ENCODE results near the gene CAPZB.

CAPZB gene

DNA sequence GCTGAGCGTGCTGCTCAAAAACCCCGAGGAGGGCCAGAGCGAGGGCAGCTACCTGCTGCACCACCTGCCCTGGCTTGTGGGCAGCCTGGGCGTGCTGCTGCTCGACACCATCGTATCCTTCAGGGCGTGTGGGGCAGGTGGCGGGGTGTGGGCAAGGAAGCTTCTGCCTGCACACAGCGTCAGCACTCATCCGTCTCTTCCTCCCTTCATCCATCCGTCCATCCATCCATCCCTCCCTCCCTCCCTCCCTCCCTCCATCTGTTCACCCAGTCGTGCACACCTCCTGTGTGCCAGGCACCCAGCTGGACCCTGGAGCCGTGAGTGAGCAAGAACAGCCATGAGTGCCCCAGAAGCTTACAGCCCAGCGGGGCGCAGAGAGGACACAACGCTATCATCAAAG is 158.0 kb downstream of the CAPZB start:
- DNase-seq, result no peak

DNA sequence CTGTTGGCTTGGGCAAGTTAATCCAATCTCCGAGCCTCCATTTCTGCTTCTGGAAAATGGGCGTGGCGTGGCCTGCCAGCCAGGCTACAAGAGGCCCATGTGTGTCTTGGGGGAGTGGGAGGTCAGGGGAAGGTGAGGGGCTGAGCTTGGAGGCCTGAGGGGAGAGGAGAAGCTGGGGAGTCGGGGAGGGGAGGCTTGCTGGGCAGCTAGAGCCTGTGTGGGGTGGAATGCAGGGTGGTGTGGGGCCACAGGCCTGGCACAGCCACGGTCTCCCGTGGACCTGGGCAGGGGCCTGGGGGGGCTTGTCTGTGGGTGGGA is 158.6 kb downstream of the CAPZB start:
- DNase-seq, result no peak

DNA sequence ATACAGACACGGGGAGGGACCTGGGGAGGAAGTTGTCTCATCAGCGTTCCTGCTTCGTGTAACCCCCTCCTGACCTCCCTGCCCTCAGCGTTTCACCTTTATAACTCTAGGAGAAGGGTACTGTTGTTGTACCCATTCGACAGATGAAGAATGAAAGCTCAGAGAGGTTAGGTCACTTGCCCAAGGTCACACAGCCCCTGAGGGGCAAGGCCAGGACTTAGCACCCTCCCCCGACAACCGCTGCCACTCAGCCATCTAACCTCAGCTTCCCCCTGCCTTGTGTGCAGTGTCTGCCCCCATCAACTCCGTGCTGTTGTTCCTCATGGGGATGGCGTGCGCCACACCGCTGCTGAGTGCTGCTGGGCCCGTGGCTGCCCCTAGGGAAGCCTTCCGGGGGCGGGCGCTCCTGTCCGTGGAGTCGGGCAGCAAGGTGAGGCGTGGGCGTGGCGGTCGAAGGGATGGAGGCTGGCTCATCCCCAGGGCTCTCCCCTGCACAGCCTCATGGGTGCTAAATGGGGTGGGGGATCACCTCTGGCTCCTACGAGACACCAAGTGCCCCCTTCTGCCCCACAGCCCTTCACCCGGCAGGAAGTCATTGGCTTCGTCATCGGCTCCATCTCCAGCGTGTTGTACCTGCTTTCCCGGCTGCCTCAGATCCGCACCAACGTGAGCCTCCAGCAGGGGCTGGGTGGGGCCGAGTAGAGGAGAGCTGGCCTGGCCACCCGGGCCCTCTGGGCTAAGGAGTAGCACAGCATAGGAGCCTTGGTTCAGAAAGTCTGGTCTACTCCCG is 159.2 kb downstream of the CAPZB start:
- no peak for DNase-seq

DNA sequence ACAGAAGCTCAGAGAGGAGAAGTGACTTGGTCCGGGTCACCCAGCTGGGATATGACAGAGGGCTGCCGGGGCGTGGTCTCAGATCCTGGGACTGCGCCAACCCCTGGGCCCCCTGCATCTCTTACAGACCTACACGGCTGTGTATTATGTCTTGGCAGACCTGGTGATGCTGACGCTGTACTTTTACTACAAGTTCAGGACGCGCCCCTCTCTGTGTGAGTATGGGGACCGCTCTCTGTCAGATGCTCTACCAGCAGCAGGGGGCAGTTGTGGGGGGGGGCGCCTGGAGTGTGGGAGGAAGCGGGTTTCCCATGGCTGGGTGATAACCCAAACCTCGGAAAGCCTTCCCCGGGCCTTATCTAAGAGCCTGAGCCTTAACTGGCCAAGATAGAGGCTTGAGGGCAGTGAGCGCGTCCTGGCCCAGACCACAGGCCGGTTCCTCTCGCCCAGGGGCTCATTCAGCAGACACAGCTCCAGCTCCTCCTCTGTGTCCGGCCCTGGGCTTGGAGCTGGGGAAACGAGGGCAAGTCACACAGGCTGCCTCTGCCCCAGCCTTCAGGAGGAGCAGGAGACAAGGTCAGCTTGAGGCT is 159.9 kb downstream of the CAPZB start:
- DNase-seq, result no peak

DNA sequence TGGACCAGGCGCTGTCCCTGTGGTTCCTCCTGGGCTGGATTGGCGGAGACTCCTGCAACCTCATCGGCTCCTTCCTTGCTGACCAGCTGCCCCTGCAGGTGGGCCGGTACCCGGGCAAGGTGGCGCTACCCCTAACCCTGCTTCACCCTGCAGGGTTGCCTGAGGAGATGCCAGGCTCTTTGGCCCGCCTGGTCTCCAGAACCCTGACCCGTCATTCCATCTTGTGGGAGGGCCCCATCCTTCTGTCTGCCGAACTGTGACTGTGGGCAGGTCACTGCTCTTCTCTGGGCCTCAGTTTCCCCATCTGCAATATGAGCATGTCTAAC is 160.7 kb downstream of the CAPZB start:
- peak in 1 of 4 experiments; percentile 1 for DNase-seq

DNA sequence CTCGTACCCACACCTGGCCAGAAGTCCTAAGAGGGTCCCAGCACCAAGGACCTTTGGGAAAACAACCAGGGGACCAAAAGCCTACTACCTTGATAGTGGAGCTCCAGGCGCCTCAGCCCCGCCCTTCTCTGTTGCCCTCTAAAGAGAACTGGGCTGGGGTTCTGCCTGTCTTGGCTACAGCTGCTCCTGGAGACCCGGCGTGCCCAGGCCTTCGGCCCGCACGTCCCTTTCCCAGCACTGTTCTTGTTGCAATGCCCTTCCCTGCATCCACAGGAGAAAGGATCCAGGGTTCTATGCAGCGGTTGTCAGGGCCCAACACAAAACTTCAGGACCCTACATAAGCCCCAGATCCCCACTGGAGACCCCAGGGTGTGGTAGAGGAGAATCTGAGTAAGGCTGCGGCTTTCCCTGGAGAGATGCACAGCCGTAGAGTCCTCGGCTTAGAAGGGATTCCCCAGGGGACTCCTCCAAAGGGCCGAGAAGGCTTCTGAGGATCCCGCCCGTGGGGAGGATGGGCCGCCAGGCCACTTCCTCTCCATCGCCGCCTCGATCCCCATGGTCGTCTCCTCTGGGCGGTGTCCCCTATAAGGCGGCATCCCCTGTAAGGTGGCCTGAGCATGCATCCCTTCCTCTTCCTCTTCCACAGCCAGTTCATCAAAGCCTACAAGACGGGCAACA is 161.2 kb downstream of the CAPZB start:
- DNase-seq, result peak in 1 of 4 experiments; percentile 1

DNA sequence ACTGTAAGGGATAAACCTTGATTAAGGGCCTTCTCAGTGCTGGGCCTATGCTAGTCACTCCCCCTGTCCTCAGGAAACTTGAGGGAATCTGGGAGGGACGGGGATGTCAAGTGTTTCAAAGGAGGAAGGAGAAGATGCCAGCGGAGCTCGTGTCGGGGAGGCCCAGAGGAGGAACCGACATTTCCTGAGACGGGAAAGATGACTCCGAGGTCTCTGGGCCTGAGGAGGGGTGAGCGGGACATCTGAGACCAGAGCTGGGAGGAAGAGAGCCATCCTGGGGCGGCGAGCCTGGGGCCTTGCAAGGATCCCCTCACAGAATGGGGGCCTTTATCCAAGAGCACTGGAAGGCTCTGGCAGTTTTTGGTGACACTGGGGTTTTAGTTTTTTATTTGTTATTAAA is 162.9 kb downstream of the CAPZB start:
- DNase-seq, result peak in 3 of 4 experiments; percentile 58 to 61 (median 58)

DNA sequence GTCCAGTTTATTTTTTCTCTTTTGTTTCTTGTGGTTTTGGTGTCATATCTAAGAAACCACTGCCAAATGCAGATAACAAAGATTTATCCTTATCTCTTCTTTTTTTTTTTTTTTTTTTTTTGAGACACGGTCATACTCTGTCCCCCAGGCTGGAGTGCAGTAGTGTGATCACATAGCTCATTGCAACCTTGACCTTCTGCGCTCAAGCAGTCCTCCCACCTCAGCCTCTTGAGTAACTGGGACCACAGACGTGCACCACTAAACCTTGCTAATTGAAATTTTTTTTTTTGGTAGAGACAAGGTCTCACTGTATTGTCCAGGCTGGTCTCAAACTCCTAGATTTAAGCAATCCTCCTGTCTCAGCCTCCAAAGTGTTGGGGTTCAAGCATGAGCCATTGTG is 164.3 kb downstream of the CAPZB start:
- DNase-seq, result no peak

DNA sequence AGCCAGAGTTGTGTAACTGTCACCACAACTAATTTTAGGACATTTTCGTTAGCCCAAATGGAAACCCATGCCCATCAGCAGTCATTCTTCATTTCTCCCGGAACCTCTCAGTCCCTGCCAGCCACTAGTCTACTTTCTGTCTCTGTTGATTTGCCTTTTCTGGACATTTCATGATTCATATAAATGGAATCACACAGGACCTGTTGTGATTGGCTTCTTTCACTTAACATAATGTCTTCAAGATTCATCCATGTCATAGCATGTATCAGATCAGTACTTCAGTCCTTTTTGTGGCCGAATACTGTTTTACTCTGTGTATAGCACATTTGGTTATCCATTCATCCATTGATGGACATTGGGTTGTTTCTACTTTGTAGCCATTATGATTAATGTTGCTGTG is 166.1 kb downstream of the CAPZB start:
- no peak for DNase-seq

DNA sequence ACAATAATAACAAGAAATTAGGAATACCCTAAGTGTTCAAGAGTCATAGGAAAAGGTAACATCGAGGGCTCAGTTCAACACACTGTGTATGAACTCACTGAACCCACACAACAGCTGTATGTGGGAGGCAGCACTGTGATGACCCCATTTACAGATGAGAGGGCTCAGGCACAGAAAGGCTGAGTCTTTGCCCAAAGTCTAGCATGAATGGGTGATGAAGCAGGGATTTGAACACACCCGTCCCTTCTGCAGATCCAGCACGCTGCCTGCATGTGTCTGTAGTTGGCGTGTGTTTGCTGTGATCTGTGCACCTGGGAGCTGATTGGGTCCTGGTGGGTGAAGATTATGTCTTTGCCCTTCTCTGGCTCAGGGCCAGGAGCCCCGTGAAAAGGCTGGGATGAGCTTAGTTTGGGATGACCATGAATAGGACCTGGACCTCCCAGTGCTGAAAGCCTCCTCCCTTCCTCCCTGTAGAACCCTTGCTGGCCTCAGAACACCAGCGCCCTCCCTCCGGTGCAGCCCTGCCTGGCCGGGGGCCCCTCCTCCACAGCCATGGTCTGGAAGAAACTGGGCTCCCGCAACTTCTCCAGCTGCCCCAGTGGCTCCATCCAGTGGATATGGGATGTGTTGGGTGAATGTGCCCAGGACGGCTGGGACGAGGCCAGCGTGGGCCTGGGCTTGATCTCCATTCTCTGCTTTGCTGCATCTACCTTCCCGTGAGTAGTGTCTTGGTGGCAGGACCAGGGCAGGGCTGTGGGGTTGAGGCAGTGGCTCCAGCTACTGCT is 168.0 kb downstream of the CAPZB start:
- peak in 1 of 4 experiments; percentile 49 for DNase-seq

DNA sequence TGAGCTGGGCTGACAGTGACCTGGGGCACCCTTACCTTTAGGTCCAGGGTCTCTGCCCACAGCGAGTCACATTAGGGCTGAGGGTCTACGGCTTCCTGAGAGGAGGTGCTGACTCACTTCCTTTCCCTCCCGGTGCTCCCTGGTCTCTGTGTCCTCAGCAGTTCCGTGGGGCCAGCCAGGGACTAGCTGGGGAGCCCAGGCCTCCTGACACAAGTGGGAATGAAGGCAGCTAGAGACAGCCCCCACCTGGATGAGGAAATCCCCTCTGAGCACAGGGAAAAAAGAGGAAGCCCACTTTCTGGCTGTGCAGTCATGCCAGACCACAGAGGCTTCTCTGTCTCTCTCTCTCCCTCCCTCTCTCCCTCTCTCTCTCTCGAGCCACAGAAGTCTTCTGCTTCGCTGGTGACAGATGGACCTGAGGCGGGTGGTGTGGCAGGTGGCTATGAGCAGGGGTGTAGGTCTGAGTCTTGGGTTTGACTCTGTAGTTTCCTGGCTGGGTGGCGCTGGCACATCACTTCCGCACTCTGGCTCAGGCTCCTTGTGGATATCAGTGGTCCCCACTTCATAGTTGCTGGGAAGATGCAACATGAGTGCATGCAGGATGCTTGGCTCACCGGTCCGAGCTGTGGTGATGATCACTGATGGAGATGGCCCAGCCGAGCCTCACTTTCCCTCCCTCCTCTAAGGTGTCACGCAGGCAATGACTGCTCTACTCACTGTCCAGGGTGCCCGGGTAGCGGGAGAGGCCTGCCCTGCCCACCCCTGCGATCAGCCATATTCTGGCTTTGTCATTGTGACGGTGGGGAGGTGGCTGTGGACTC is 169.8 kb downstream of the CAPZB start:
- DNase-seq, result peak; percentile 65 to 82 (median 76)

DNA sequence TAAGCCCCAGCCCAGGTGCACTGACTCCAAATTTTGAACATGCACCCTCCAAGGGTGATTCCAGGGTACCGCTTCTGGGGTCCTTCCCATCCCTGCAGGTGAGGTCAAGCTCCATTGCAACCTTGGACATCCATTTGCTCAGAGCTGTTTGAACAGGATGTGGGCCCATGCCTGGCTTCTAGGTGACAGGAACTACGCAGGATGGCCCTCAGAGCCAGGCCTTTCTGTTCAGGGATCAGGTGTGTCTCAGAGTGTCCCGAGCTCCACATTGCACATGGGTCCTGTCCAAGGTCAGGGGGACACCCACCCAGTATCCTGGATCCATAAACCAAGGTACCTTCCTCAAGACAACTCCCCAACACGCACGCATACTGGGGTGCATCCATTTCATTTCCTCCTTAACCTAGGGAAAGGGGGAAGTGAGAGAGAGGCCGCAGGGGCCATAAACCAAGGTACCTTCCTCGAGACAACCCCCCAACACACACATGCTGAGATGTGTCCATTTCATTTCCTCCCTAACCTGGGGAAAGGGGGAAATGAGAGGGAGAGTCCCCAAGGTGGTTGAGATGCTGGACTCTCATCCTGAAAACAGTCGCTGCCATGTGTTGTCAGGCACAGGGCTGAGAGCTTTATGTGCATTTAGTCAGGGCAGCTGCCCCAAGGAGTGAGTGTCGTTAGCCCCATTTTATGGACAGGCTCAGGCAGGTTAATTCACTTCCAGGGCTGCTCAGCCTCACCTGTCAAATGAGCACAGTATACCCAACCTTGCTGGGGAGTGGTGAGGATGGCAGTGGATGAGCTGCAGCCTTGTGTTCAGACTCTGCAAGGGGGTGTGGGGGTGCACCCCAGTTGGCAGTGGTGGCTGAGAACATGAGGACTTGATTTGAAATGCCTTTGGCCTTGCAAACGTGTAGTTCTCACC is 171.1 kb downstream of the CAPZB start:
- DNase-seq, result no peak

DNA sequence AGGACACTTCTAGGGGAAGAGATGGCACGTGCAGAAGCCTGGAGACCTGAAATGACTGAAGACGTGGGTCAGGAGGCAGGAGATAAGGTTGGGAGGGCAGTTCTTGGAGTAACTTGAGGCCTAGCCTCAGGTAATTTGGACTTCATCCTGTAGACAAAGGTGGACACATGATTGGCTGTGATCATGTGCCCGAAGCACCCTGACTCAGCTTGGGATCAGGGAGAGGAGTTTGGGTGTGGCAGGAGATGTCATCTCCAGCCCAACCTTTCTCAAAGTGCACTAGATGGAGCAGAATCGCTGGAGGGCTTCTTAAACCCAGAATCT is 171.7 kb downstream of the CAPZB start:
- DNase-seq, result no peak

DNA sequence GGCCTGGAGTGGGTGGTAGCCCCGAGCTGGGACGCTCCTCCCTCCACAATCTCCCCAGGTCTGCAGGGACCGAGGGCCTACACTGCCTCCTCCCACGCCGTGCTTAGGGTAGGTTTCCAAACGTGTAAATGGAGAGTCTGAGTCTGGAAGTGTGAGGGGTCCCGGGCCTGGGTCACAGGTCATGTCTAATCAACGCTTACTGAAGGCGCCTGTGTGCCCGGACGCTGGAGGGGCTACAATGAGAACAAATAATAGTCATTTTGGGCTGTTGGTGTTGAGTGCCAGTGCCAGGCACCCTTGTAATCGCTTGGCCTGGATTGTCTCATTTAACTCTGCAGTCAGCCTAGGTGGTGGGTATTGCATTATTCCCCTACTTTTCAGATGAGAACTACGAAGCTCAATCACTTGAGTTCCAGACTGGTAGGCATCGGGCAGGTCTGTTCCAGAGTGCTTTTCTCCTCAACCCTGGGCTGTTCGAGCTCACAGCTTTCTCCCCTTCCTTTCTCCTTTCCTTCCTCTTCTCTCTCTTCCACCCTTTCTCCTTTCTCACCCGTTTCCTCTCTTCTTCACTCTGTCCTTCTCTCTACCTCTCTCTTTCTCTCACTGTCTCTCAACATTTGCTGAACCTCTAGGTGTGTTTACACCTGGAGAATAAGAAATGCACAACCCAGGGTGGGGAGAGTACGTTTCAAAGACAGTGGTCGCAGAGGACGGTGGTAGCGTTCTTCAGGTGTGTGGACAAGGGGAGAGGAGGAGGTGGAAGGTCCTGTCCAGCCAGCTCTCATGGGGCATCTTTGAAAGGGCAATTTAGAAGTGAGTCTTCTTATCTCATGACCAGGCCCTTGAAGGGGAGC is 172.3 kb downstream of the CAPZB start:
- no peak for DNase-seq

DNA sequence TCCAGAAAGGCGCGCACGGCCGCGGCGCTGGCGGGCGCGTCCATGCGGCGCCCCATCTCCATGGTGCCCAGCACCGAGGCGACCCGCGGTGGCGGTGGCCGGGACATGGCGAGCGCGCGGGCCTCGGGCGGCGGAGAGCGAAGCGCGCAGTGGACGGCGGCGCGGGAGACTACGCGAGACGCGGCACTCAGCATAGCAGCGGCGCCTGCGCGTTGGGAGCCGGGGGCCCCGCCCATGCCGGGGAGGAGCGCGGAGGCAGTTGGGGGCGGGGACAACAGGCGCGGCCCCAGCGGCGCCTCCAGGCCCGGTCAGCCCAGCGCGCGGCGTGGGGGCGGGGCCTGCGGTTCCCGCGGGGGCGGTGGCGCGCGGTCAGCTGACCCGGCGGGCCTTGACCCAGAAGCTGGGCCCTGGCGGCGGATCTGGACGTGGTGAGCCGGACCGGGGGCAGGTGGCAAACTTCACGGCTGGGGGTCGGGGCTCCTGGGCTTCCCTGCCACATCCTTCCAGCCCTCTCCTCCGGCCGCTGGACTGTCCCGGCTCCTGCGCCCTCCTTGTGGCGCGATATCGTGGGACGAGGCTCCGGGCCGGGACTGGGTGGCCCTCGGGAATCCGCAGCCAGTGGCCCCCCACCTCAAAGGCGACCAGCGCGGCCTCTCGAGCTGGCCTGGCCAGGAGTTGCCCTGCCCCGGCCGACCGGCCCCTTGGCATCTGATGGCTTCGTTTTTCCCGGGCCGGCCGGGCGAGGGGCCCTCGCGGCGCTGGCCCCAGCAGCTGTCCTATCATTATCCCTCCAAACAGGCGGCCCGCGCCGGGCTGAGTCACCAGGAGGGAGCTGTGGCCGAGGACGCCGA is 173.2 kb downstream of the CAPZB start, which contains the start of the genes AKR7A2 and SLC66A1:
TSS of gene AKR7A2 (minus strand) at position 214 of the 851 bp plus-strand sequence. CDS start at position 194, 20 bp downstream.
TSS of gene SLC66A1 (plus strand) at position 396 of the 851 bp plus-strand sequence. CDS start 5,352 bp downstream, outside the sequence.
- DNase-seq, result peak; percentile 98 to 99 (median 98)

DNA sequence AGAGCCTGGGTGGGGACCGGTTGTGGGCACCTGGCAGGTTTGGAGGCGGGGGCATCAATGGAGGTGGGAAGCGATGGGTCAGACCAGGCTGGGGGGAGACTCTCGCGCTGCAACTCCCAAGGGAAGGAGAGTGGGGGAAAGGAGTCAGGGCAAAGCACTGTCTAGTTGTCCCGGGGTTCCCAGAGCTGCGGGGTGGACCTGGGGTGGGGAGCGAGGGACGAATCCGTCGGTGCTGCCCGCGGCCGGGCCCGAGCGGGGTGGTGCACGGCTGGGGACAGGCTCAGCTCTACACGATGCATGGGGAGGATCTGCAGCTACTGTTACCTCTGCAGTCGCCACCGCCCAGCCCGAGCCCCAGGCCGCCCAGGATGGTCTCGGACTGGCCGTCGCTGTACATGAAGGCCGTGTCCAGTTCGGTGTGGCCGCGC is 173.8 kb downstream of the CAPZB start:
- no peak for DNase-seq

DNA sequence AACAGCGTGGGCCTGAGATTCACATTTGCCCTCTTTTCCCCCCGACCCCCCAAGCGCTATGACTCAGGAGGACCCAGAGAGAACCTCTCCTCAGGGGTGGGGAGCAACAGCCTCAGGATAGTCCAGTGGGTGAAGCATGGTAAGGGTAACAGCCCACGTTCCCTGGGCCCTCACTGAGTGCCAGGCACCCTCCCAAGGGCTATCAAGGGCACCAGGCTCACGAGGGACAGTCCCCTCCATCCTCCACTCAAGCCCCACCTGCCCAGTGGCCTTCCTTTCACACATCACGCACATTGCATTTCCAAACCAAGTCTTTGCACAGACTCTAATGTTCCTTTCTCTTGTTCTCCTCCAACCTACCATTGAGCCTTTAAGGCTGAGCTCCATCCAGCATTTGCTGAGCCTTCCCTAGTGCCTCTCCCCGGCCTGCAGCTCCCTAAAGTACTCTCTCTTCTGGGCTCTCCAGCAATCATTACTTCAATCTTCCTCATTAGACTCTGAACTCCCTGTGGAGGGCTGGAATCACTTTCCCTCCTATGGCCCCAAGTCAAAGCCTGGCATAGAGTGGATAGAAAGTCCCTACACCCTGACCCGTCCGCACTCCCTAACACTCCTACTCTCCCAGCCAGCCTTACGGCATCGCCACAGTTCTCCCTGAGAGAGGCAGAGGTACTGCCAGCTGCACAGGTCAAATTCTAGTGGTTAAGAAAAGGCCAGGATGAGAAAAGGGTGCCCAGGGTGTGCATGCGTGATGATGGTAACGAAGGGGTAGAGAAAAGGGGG is 174.4 kb downstream of the CAPZB start:
- no peak for DNase-seq

DNA sequence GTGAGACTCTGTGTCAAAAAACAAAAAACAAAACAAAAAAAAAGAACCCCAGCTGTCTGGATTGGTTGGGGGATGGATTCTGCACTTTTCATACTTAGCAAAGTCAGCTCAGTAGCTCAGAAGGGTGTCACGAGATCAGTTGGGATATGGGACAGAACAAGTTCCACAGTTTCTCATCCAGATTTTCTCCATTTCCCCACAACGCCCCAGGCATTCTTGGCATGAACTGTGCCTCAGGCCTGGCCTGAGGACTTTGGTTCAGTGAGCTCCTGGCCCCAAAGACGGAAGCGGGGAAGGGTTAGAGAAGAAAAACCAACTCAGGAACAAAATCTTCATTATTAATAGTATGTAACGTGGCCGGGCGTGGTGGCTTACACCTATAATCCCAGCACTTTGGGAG is 175.3 kb downstream of the CAPZB start:
- DNase-seq, result no peak

Data from suppressor macrophage (primary cell).